ENCODE results near the gene TMED8.
"Not testable (repeated sequence)": the region's sequence is repeated elsewhere in the genome, so short reads cannot be mapped to it uniquely, and the experiment has no call there.

TMED8 gene

GRCh38 chr14:77322250-77322902 lies 54.5 kb downstream of the TMED8 start:
- Mint-ChIP-seq H3K4me1 (ENCODE audit: low read depth) (peaks cover 20% of the 10 kb centered on the region), H3K36me3 (ENCODE audit: low read depth) (no peaks in the 10 kb centered on the region)

GRCh38 chr14:77320238-77320935 lies 56.5 kb downstream of the TMED8 start, which contains the start of gene POMT2:
Gene POMT2 (minus strand): TSS chr14:77320883. CDS start chr14:77320681, 202 bp downstream.
- Mint-ChIP-seq H3K4me3 (peak within 1 kb of the TSS; percentile 98), H3K36me3 (ENCODE audit: low read depth) (no peaks in the 10 kb centered on the region), H3K27me3 (ENCODE audit: low read depth) (no peaks in the 10 kb centered on the region), H3K27ac (peak within 1 kb of the TSS; percentile 99), H3K9me3 (no peaks in the 10 kb centered on the region), H3K4me1 (ENCODE audit: low read depth) (peaks cover 20% of the 10 kb centered on the region)

More at GRCh38 chr14:77322250-77322902, 54.5 kb downstream of the TMED8 start:
- H3K27ac Mint-ChIP-seq, result peak overlapping the region; percentile 99
- H3K27me3 Mint-ChIP-seq (ENCODE audit: low read depth), result no peaks in the 10 kb centered on the region
- H3K9me3 Mint-ChIP-seq, result no peaks in the 10 kb centered on the region
- H3K4me3 Mint-ChIP-seq, result peak overlapping the region; percentile 98

- Mint-ChIP-seq H3K27ac (no peak overlapping the region), H3K4me1 (ENCODE audit: low read depth) (peaks cover 20% of the 10 kb centered on the region), H3K36me3 (ENCODE audit: low read depth) (no peaks in the 10 kb centered on the region), H3K27me3 (ENCODE audit: low read depth) (no peaks in the 10 kb centered on the region), H3K9me3 (no peaks in the 10 kb centered on the region), H3K4me3 (no peak overlapping the region)
These were observed 57.5 kb downstream of the TMED8 start for GRCh38 chr14:77319422-77319821.

GRCh38 chr14:77318756-77319155 lies 58.1 kb downstream of the TMED8 start:
- not testable (repeated sequence) for H3K27me3 Mint-ChIP-seq (ENCODE audit: low read depth); H3K4me3 Mint-ChIP-seq; H3K9me3 Mint-ChIP-seq; H3K36me3 Mint-ChIP-seq (ENCODE audit: low read depth); H3K27ac Mint-ChIP-seq
- peaks cover 20% of the 10 kb centered on the region for H3K4me1 Mint-ChIP-seq (ENCODE audit: low read depth)

GRCh38 chr14:77318006-77318553 lies 58.8 kb downstream of the TMED8 start:
- Mint-ChIP-seq H3K27me3 (ENCODE audit: low read depth) (no peaks in the 10 kb centered on the region), H3K9me3 (no peaks in the 10 kb centered on the region), H3K27ac (no peak overlapping the region), H3K36me3 (ENCODE audit: low read depth) (no peaks in the 10 kb centered on the region), H3K4me3 (no peak overlapping the region), H3K4me1 (ENCODE audit: low read depth) (peaks cover 20% of the 10 kb centered on the region)

- Mint-ChIP-seq H3K4me3 (no peak overlapping the region), H3K9me3 (no peaks in the 10 kb centered on the region), H3K27ac (no peak overlapping the region), H3K36me3 (ENCODE audit: low read depth) (no peaks in the 10 kb centered on the region), H3K27me3 (ENCODE audit: low read depth) (no peaks in the 10 kb centered on the region), H3K4me1 (ENCODE audit: low read depth) (peaks cover 11% of the 10 kb centered on the region)
These were observed 60.0 kb downstream of the TMED8 start for GRCh38 chr14:77316872-77317301.

- H3K9me3 Mint-ChIP-seq, result no peaks in the 10 kb centered on the region
- H3K36me3 Mint-ChIP-seq (ENCODE audit: low read depth), result no peaks in the 10 kb centered on the region
- H3K27me3 Mint-ChIP-seq (ENCODE audit: low read depth), result no peaks in the 10 kb centered on the region
- H3K4me1 Mint-ChIP-seq (ENCODE audit: low read depth), result peaks cover 9% of the 10 kb centered on the region
- no peak overlapping the region for H3K4me3 Mint-ChIP-seq
- H3K27ac Mint-ChIP-seq, result no peak overlapping the region
These were observed 60.7 kb downstream of the TMED8 start for GRCh38 chr14:77316195-77316505.

- Mint-ChIP-seq H3K27me3 (ENCODE audit: low read depth) (no peaks in the 10 kb centered on the region), H3K4me1 (ENCODE audit: low read depth) (peaks cover 5% of the 10 kb centered on the region), H3K36me3 (ENCODE audit: low read depth) (no peaks in the 10 kb centered on the region), H3K27ac (no peak overlapping the region), H3K4me3 (no peak overlapping the region), H3K9me3 (no peaks in the 10 kb centered on the region)
These were observed 62.1 kb downstream of the TMED8 start for GRCh38 chr14:77314539-77315457.

- H3K36me3 Mint-ChIP-seq (ENCODE audit: low read depth), result no peaks in the 10 kb centered on the region
- H3K4me3 Mint-ChIP-seq, result no peak overlapping the region
- H3K27ac Mint-ChIP-seq, result no peak overlapping the region
- H3K9me3 Mint-ChIP-seq, result no peaks in the 10 kb centered on the region
- H3K4me1 Mint-ChIP-seq (ENCODE audit: low read depth), result peaks cover 2% of the 10 kb centered on the region
- H3K27me3 Mint-ChIP-seq (ENCODE audit: low read depth), result no peaks in the 10 kb centered on the region
These were observed 62.9 kb downstream of the TMED8 start for GRCh38 chr14:77314043-77314442.

- Mint-ChIP-seq H3K4me1 (ENCODE audit: low read depth) (peaks cover 1% of the 10 kb centered on the region), H3K27ac (no peak overlapping the region), H3K4me3 (no peak overlapping the region), H3K9me3 (no peaks in the 10 kb centered on the region), H3K36me3 (ENCODE audit: low read depth) (no peaks in the 10 kb centered on the region), H3K27me3 (ENCODE audit: low read depth) (no peaks in the 10 kb centered on the region)
These were observed 63.5 kb downstream of the TMED8 start for GRCh38 chr14:77313371-77313770.

- Mint-ChIP-seq H3K27ac (no peak overlapping the region), H3K4me1 (ENCODE audit: low read depth) (peaks cover 3% of the 10 kb centered on the region), H3K4me3 (no peak overlapping the region), H3K36me3 (ENCODE audit: low read depth) (no peaks in the 10 kb centered on the region), H3K9me3 (no peaks in the 10 kb centered on the region), H3K27me3 (ENCODE audit: low read depth) (no peaks in the 10 kb centered on the region)
These were observed 65.7 kb downstream of the TMED8 start for GRCh38 chr14:77311217-77311616.

GRCh38 chr14:77310026-77310425 lies 66.9 kb downstream of the TMED8 start:
- Mint-ChIP-seq H3K36me3 (ENCODE audit: low read depth) (no peaks in the 10 kb centered on the region), H3K27ac (no peak overlapping the region), H3K27me3 (ENCODE audit: low read depth) (no peaks in the 10 kb centered on the region), H3K4me3 (no peak overlapping the region), H3K9me3 (no peaks in the 10 kb centered on the region), H3K4me1 (ENCODE audit: low read depth) (peaks cover 3% of the 10 kb centered on the region)

GRCh38 chr14:77309131-77309530 lies 67.8 kb downstream of the TMED8 start:
- H3K36me3 Mint-ChIP-seq (ENCODE audit: low read depth), result no peaks in the 10 kb centered on the region

GRCh38 chr14:77306851-77307496 lies 69.9 kb downstream of the TMED8 start:
- no peaks in the 10 kb centered on the region for H3K27me3 Mint-ChIP-seq (ENCODE audit: low read depth)
- H3K4me1 Mint-ChIP-seq (ENCODE audit: low read depth), result peaks cover 21% of the 10 kb centered on the region
- peak overlapping the region; percentile 9 for H3K27ac Mint-ChIP-seq
- no peak overlapping the region for H3K4me3 Mint-ChIP-seq
- no peaks in the 10 kb centered on the region for H3K9me3 Mint-ChIP-seq
- H3K36me3 Mint-ChIP-seq (ENCODE audit: low read depth), result no peaks in the 10 kb centered on the region

More at GRCh38 chr14:77309131-77309530, 67.8 kb downstream of the TMED8 start:
- no peaks in the 10 kb centered on the region for H3K9me3 Mint-ChIP-seq
- H3K27me3 Mint-ChIP-seq (ENCODE audit: low read depth), result no peaks in the 10 kb centered on the region
- H3K4me1 Mint-ChIP-seq (ENCODE audit: low read depth), result peaks cover 8% of the 10 kb centered on the region
- H3K27ac Mint-ChIP-seq, result no peak overlapping the region
- no peak overlapping the region for H3K4me3 Mint-ChIP-seq

Measured in T-helper 1 cell treated with Interleukin-12 subunit alpha and Interleukin-12 subunit beta and Interleukin-4 antibody, amounts not matched to agents 30 μg/mL and 1 μg/mL, for 36 hours (primary cell).